Fibroblast of skin of right biceps (primary cell): ENCODE measurements around the gene ANKRD35.
"Not testable (repeated sequence)": the region's sequence is repeated elsewhere in the genome, so short reads cannot be mapped to it uniquely, and the experiment has no call there.

Source experiments
- DNase-seq: peaks from one replicate; pipeline ENCODE4 v3.0.0-alpha.2; 2013

Gene ANKRD35

GRCh38 chr1:145885738-145886287 lies at the start of gene ANKRD35:
Gene ANKRD35, minus strand, starts transcription at chr1:145885866. Its CDS starts 108 bp downstream, at chr1:145885758.
- peak; percentile 57 for DNase-seq

DNA sequence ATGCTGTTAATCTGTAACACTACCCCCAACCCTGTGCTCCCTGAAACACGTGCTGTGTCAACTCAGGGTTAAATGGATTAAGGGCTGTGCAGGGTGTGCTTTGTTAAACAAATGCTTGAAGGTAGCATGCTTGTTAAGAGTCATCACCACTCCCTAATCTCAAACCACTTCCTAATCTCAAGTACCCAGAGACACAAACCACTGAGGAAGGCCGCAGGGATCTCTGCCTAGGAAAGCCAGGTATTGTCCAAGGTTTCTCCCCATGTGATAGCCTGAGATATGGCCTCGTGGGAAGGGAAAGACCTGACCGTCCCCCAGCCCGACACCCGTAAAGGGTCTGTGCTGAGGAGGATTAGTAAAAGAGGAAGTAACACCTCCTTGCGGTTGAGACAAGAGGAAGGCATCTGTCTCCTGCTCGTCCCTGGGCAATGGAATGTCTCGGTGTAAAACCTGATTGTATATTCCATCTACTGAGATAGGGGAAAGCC lies 46.9 kb upstream of the ANKRD35 start:
- not testable (repeated sequence) for DNase-seq

GRCh38 chr1:145927916-145928643 lies 42.4 kb upstream of the ANKRD35 start:
- no peak for DNase-seq

GRCh38 chr1:145927063-145927886 lies 41.6 kb upstream of the ANKRD35 start, which contains the start of gene RBM8A:
Gene RBM8A, minus strand, starts transcription at chr1:145927484. Its CDS starts 58 bp downstream, at chr1:145927426.
- DNase-seq = peak; percentile 99

- no peak for DNase-seq
Measured at GRCh38 chr1:145926686-145927062, 41.0 kb upstream of the ANKRD35 start.

GRCh38 chr1:145922266-145922665 lies 36.6 kb upstream of the ANKRD35 start:
- no peak for DNase-seq

- not testable (repeated sequence) for DNase-seq
Measured at GRCh38 chr1:145920297-145920696, 34.6 kb upstream of the ANKRD35 start.

DNA sequence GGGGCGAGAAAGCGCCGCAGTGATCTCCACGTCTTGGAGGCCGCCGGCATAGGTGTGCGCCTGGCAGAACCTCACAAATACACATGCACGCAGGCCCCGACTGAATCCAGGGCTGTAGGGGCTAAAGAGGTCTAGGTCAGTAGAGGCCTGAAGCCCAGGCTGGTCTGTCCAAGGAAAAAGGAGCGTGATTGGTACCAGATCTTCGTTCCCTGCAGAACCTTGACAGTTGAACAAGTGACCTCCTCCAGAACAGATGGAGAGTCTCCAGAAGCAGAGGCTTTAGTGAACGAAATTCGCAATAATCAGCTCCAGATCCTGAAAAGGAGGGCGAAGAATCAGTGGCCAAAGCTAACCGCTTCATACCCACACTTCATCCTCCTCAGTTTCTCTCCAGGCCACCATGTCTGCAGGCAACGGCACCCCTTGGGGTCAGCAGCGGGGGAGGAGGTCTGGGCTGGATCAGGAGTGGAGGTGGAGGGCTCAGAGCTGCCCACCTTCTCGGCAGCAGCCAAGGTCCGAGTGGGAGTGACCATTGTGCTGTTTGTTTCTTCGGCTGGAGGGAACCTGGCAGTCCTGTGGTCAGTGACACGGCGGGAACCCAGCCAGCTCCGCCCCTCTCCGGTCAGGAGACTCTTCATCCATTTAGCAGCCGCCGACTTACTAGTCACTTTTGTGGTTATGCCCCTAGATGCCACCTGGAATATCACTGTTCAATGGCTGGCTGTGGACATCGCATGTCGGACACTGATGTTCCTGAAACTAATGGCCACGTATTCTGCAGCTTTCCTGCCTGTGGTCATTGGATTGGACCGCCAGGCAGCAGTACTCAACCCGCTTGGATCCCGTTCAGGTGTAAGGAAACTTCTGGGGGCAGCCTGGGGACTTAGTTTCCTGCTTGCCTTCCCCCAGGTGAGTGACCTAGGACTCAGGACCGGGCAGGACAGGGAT lies 33.6 kb upstream of the ANKRD35 start:
- no peak for DNase-seq

GRCh38 chr1:145918144-145918991 lies 32.7 kb upstream of the ANKRD35 start, which contains the start of gene PEX11B:
Gene PEX11B, minus strand, starts transcription at chr1:145918717. Its CDS starts 29 bp downstream, at chr1:145918688.
- DNase-seq = peak; percentile 88

DNA sequence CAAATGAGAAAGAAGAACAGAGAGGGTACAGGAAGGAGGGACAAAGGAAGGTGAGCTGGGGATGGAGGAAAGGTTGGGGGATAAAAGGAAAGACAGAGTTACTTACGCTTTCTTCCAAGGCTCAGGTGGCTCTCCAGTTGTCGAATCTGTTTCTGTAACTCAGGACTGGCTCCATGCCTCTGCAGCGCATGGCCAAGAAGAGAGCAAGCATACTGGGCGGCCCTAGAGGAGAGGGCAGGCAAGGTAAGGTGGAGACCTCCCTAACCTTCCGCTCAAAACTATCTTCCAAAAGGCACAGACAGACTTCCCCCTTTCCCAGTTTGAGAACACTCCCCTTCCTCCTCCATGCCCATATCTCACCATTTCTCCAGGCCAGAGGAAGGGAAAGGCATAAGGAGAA lies 31.9 kb upstream of the ANKRD35 start:
- DNase-seq = no peak

DNA sequence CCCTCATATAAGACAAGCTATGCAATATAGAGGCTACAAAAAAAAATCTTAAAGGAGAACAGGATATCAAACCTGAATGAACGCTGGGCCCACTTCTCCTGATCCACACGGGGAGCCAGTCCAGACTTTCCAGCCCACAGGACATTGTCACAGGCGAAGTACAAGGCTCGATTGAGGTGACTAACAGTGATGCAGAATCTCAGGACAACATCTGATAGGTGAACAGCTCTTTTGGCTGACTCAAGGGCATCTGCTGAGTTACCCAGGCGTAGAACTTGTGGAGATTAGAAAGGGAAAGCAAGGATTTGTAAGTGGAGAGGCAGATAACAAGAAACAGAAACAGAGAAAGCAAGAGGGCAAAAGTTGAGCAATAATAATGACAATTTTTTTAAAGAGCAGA lies 31.1 kb upstream of the ANKRD35 start:
- DNase-seq = no peak

GRCh38 chr1:145912128-145912641 lies 26.5 kb upstream of the ANKRD35 start:
- no peak for DNase-seq

GRCh38 chr1:145908653-145909052 lies 23.0 kb upstream of the ANKRD35 start:
- DNase-seq = peak; percentile 79

GRCh38 chr1:145906954-145907753 lies 21.5 kb upstream of the ANKRD35 start:
- DNase-seq = no peak

DNA sequence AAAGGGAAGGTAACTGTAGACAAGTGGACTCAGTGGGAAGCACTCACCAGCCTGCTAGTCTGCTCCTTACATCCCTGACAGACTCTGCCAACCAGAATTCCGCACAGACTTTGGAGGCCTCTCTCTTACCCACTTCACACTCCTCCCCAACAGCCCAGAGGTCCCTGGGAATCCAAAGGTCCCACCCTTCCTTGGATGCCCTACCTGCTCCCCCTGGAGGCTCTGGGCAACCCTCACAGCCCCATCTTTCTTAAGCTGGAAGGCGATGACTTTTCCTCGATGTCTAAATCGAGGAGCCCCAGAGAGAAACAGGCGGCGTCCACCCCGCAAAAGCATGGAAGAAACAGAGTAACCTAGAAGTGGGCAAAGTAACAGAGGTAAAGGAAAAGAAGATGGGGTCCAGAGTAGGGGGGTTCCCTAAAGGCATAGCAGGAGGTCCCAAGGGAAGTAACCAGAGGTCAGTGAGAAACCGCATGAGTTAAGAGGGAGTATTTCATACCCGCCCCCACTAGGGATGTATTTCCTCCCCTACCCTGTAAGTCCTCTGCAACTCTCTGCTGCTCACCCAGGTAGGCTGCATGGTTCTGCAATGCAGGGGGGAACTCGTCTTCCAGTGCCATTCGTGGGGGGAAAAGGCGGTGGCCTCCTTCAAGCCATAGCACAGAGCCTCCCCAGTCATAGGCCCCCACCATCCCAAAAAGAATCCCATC lies 15.8 kb upstream of the ANKRD35 start:
- DNase-seq = no peak

DNA sequence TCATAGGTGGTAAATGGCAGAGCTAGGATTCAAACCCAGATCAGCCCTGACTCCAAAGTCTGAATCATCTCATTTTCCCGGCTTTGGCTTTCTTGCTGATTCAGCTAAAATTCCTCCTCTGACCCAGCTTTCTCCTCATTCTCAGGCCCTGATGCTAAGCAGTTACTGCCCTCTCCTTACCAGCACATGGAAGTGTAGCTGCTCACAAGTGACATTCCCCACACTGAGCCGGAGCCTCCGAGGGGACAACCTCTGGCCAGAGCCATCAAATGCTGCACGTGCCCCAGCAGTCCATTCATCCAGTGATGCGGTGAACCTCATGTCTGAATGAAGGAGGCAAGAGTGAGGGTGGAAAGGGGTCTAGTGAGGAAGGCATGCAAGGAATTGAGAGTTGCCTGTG lies 13.1 kb upstream of the ANKRD35 start:
- DNase-seq = no peak

DNA sequence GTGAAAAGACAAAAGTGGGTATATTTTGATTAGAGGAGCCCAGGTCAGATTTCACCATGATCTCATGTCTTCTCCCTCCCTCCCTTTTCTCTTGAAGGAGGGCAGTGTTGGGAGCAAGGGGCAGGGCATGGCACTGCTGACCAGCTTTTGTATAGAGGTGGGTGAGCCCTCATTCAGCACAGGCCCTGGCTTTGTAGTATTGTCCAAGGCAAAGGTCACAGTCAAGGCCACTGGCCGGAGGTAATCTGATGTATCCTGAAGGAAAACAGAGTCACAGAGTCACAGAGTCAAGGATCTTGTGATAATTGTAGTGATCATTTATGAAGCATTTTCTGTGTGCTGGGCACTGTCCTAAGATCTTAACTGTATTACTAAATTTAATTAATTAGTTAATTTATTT lies 12.3 kb upstream of the ANKRD35 start:
- no peak for DNase-seq

DNA sequence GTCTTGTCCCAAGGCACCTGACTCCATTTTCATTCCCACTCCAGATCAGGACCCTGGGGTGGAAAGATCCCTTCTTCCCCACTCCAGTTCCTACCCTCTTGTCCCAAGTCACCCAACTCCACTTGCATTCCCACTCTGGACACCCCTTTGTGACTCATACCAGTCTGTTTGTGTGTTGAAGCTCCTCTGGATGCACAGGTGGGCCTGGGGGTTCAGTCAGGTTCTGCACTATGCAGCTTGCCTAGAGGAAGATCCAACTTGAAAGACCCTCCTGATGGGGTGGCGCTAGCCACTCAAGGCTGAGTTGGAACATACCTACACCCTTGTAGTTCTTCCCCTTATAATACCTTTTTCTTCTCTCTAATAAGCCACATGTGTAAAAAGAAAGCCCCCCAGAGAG lies 9.8 kb upstream of the ANKRD35 start:
- DNase-seq = no peak

DNA sequence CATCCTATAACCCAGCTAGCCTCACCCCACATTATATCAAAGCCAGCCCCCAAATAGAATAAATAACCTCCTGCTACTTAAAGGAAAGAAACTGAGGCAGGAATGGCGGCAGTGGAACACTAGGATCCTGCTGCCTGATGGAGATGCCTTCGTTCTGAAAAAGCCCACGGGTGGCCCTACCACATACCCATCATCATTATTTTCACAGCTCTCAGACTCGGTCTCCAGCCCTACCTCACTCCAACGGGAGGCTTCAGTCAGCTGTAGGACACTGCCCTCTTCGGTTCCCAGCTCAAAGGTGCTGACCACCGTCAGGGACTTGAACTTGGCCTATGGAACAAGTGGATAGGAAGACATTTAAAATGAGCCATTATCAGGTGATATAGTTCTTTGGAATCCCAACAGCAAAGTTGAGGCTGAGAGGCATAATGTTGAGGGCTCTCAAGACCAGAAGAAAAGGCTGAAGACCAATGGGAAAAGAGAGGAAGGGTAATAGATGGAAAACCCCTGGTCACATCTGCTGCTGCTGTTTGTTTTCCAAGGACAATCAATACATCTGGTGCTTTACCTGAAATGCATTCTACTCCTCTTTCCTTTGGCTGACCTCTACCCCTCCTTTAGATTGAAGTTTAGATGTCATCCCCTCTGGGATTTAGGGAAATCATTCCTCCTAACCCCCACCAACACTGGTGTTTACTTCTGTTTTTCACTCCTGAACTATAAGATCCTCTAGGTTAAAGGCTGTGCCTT lies 7.8 kb upstream of the ANKRD35 start:
- DNase-seq = no peak
